Activated CD4-positive, alpha-beta T cell treated with anti-CD3 and anti-CD28 coated beads, Interleukin-10, Interleukin-2, amounts not matched to agents 100 ng/mL and 50 ng/mL, durations not matched to agents 16 hours and 8 hours (primary cell): Measurements from ENCODE around the gene IL15.
A peak's percentile ranks its signal among the peaks of the same experiment; 100 is the strongest.
"Not testable (repeated sequence)": the region's sequence is repeated elsewhere in the genome, so short reads cannot be mapped to it uniquely, and the experiment has no call there.

Experiments used
- DNase-seq: peaks from one replicate; pipeline ENCODE4 v3.0.0-alpha.2; 2020

Gene IL15

DNA sequence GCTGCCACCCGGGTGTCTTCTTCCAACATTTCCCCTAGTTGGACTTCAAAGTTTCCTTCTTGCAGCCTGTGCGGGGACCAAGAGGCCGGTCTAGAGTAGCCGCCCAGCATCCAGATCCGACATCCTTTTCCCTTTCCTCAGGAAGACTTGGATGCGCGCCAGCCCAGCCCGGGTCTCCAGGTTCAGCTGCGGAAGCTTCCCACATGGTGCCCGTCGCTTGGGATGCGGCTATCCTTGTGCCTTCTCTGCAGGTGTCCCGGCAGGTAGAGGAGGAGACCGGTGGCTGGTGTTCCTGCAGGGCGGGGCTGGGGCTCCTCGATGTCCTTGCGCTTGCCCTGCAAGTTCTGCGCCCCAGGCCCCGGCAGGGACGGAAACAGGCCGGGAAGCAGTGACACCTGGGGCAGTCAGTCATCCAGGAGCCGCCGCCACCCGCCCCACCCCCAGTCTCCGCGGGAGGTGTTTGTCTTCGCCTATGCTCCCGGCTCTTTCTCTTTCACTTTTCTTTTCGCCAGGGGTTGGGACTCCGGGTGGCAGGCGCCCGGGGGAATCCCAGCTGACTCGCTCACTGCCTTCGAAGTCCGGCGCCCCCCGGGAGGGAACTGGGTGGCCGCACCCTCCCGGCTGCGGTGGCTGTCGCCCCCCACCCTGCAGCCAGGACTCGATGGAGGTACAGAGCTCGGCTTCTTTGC lies at the start of gene IL15:
Gene IL15 (plus strand): TSS at position 502 of the 689 bp plus-strand sequence. CDS start 82,882 bp downstream, outside the sequence.
- DNase-seq, result peak; percentile 80

- no peak for DNase-seq
Observed at GRCh38 chr4:141587897-141588296, 48.5 kb upstream of the IL15 start.

DNA sequence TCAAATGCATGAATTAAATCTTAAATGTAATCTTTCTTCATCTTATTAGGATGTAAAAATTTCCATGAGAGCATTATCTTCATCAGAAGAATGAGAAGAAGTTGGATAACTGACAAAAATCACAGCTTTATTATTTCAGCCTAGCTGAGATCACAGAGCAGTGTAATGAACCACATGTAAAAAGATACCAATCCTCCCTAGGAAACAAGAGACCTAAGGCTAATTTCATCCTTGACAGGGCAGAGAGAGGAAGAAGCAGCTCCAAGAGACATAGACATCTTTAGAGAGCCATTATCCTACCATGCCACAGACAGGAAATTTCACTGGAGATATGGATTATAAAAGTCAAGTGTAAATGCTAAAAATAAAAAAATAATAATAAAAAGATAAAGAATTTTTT lies 40.9 kb upstream of the IL15 start:
- DNase-seq, result no peak

GRCh38 chr4:141599853-141600252 lies 36.5 kb upstream of the IL15 start:
- no peak for DNase-seq

DNA sequence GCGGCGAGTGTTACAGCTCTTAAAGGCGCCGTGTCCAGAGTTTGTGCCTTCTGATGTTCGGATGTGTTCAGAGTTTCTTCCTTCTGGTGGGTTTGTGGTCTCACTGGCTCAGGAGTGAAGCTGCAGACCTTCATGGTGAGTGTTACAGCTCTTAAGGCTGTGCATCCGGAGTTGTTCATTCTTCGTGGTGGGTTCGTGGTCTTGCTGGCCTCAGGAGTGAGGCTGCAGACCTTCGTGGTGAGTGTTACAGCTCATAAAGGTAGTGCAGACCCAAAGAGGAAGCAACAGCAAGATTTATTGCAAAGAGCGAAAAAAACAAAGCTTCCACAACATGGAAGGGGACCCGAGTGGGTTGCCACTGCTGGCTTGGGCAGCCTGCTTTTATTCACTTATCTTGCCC lies 31.7 kb upstream of the IL15 start:
- peak; percentile 16 for DNase-seq

DNA sequence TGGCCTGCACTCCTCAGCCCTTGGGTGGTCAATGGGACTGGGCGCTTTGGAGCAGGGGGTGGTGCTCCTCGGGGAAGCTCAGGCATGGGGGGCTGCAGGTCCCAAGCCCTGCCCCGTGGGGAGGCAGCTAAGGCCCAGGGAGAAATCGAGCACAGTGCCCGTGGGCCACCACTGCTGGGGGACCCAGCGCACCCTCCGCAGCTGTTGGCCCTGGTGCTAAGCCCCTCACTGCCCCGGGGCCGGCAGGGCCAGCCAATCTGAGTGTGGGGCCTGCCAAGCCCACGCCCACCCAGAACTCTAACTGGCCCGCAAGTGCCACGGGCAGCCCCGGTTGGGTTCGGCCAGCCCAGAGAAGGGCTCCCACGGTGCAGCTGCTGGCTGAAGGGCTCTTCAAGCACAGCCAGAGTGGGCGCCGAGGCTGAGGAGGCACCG lies 30.9 kb upstream of the IL15 start:
- no peak for DNase-seq

DNA sequence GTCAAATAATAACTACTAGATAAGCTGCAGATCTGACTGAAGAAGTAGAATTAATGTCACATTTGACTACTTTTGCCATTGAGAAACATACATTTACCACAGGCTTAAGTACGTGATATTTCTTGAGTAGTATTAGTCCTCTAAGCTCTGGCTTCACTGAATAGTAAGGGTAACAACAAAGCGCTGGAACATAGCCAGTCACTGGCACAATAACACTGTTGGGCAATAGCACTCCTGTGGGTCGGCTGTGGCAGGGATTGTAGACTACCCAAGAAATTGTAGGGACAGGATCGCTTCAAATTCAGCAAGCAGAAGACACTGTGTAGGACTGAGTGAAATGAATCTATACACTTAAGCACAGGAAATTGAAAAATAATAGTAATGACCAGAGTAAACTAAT lies 27.1 kb upstream of the IL15 start:
- DNase-seq, result no peak

DNA sequence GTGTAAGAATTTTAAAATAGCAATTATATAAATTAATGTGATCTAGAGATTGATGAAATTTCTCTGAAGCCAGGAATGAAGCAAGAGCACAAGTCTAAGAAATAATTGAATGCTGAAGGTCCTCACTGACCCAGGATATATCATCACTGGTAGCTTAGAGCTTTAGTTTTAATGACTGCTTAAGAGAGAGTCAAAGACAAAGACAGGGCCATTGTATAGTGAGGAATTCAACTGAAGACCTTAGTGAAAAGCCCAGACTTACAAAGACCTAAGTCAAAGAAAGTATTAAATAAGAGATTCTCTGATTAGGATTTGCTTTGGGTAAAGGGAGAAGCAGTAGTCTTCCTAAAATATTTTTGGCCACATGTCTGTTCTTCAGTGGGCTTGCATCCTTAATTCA lies 26.0 kb upstream of the IL15 start:
- DNase-seq, result no peak

DNA sequence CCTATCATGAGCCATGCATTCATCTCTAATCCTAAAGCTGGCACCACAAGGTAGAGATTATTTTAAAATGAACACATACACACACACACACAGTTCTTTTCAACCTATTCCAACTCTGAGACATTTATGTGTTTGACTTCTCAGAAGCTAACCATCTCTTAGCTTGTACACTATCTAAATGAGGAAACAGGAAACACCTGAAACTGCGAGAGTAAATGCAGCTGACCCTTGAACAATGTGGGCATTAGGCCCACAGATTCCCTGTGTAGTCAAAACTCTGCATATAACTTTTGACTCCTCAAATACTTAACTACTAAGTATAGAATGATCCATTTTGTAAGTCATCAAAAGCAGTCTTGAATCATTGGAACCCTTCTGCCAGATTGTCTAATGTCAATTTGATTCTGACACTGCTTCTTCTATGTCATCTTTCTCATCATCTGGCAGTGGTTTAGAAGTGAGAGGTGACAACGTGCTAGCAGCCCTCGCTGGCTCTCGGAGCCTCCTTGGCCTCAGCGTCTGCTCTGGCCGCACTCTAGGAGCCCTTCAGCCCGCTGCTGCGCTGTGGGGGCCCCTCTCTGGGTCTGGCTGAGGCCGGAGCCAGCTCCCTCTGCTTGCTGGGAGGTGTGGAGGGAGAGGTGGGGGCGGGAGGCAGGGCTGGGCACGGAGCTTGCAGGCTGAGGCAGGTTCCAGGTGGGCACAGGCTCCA lies 21.4 kb upstream of the IL15 start:
- no peak for DNase-seq

DNA sequence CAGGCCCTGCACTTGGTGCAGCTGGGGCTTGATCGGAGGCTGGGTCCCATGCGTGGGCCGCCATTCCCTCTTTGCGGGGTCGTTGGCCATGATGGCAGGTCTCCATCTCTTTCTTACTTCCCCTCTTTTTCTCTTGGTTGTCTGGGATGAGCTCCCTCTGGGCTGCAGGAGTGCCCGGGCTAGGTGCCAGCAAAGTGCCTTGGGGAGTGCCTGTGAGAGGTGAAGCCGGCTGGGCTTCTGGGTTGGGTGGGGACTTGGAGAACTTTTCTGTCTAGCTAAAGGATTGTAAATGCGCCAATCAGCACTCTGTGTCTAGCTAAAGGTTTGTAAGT lies 20.8 kb upstream of the IL15 start:
- not testable (repeated sequence) for DNase-seq

DNA sequence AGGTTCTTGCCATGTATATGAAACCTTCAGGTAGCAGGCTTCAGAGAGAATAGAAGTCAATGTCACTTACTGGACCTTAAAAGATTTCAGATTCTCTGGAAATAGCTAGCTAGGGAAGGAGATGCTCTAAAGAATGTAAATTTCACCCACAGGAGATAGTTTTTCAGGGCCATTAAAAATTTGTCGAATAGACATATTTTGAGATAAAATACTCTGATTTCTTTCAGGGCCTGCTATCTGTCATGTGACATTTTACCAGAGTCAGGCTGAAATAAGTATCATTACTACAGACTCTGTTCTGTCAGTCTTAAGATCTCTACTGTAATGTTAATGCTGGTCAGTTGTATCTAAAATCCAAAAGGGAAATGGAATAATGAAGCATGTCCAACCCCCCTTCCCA lies 15.7 kb upstream of the IL15 start:
- no peak for DNase-seq

- no peak for DNase-seq
Observed at GRCh38 chr4:141625023-141625422, 11.4 kb upstream of the IL15 start.

- DNase-seq, result no peak
Observed at GRCh38 chr4:141630854-141631253, 5.5 kb upstream of the IL15 start.

- no peak for DNase-seq
Observed at GRCh38 chr4:141635736-141636081, 674 bp upstream of the IL15 start.

DNA sequence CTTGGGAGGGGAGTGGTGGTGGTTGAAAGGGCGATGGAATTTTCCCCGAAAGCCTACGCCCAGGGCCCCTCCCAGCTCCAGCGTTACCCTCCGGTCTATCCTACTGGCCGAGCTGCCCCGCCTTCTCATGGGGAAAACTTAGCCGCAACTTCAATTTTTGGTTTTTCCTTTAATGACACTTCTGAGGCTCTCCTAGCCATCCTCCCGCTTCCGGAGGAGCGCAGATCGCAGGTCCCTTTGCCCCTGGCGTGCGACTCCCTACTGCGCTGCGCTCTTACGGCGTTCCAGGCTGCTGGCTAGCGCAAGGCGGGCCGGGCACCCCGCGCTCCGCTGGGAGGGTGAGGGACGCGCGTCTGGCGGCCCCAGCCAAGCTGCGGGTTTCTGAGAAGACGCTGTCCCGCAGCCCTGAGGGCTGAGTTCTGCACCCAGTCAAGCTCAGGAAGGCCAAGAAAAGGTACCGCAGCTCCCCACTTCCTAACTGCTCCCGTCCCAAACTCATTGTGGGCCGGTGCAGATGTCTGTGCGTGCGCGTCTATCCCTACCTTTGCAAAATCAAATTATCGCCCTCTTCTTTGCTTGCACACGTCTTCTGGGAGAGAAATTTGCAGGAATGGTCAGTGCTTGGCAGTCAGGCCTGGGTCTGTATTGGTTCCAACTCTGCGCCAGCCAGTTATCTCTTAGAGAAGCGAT lies 533 bp downstream of the IL15 start:
- peak; percentile 36 for DNase-seq

DNA sequence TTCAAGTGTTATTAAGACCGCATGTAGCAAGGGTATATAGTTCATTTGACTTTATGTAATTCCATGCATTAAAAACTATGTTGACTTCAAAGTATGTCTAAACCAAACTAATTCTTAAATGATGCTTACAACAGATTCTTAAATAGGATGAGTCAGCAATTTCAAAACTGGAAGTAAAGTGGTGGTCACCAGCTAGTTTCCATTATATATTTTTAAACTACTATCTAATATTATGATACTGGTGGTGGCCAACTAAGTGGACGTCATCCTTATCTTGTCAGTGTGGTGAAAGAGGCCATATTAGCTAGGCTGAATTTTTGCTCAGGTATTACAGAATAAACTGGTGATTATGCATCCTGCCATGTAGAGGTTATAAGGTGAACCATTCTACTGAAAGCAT lies 1.2 kb downstream of the IL15 start:
- DNase-seq, result no peak

DNA sequence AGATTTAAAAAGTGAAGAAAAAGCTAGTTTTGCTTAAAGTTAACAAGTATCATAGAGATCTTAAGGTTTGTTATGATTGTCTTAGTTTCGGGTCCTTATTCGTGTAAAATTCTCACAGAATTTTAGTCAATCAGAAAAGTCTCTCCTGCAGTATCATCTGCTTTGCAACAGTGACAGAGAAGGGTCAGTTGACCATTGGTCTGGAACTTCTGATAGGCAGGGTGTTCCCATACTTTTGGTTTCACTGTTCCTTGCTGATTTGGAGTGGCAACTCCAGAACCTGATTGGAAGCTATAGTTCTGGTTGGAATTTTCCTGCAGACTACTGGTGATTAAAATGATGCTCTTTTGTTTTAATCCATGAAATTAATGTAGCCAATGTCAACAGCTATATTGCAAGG lies 1.8 kb downstream of the IL15 start:
- DNase-seq, result no peak

- no peak for DNase-seq
Observed at GRCh38 chr4:141640696-141641095, 4.3 kb downstream of the IL15 start.

DNA sequence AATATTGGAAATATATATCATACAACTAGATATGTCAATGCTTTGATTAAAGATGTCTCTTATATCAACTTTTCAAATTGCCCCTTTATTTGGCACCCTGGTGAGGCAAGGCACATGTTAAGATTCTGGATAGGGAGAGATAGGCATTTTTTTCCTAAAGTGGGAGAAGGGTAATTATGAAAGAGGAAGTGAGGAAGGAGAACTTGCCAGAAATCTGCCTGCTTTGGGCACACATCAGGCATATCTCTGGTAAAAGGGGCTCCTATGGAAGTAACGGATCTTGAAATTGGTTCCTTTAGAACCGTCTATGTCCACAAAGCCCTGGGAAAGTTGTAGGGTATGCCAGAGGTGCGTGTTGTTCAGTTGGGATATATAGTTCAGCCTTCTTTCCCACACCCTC lies 5.7 kb downstream of the IL15 start:
- no peak for DNase-seq

GRCh38 chr4:141642711-141643110 lies 6.3 kb downstream of the IL15 start:
- no peak for DNase-seq

DNA sequence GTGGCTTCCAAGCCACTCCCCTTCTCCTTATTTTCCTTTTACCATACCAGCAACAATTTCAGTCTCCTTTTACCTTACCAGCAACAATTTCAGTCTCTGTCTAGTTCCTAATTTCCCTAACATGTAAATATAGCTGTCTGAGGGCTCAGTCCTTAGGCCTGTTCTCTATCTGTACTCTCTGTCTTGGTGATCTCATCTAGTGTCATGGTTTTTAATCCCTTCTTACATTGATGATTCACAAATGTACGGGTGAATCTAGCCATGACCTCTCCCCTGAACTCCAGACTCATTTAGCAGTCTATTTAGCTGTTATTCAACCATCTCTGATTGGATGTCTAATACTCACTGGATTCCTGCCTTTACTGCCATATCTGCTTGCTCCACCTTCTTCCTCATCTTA lies 7.2 kb downstream of the IL15 start:
- no peak for DNase-seq

- DNase-seq, result no peak
Observed at GRCh38 chr4:141645611-141646340, 9.4 kb downstream of the IL15 start.

DNA sequence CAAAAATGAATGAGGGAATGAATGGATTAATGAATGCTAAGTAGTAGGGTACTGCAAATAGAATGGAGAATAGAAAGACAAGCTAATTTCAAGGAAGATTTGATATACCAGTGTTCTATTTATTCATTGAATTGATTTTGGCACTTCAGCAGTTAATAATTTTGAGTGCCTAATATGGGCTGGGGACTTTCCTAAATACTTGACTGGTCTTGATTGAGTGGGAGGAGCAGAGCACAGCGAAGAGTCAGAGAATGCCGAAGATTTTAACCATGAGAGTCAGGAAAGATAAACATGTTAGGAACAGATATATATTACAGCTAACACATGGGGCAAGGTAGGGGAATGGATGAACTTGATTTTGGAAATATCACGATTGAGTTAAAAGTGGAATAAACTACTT lies 10.6 kb downstream of the IL15 start:
- no peak for DNase-seq

DNA sequence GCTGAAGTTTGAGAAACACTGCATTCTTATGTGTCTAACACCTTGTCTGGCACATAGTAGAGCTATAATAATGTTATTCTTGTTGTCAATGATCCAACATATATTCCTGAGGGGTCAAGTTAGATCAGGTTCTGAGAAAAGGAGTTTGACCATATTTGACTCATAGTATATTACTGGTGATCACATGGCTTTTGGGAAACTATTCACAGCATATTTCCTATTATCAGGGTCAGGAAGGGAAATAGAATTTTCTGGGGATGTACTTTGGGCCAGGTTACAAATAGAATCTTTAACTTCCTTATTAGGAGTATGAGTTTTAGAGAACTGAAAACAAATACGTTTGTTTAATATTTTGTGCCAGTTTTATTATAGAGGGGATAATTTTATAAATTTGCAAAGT lies 11.6 kb downstream of the IL15 start:
- DNase-seq, result no peak
